Stimulated activated naive CD8-positive, alpha-beta T cell treated with anti-CD3 and anti-CD28 coated beads, Interleukin-15, Interleukin-2, amounts not matched to agents 100 ng/mL and 50 ng/mL, for 24 hours (primary cell): ENCODE measurements around the gene TYW3.
"Not testable (repeated sequence)": the region's sequence is repeated elsewhere in the genome, so short reads cannot be mapped to it uniquely, and the experiment has no call there.

Experiments used
- H3K27ac Mint-ChIP-seq: one replicate; pipeline ENCODE4 v1.8.0; 2021; ENCODE audit warnings: mild to moderate bottlenecking, mixed read lengths
- H3K27me3 Mint-ChIP-seq: one replicate; pipeline ENCODE4 v1.8.0; 2021; ENCODE audit warnings: mixed read lengths
- H3K36me3 Mint-ChIP-seq: one replicate; pipeline ENCODE4 v1.8.0; 2021; ENCODE audit warnings: low read depth, mixed read lengths
- H3K4me1 Mint-ChIP-seq: one replicate; pipeline ENCODE4 v1.8.0; 2021; ENCODE audit warnings: low read depth, mixed read lengths
- H3K4me3 Mint-ChIP-seq: one replicate; pipeline ENCODE4 v1.8.0; 2021; ENCODE audit warnings: mild to moderate bottlenecking, mixed read lengths
- H3K9me3 Mint-ChIP-seq: one replicate; pipeline ENCODE4 v1.8.0; 2021; ENCODE audit warnings: mixed read lengths

The TYW3 gene

DNA sequence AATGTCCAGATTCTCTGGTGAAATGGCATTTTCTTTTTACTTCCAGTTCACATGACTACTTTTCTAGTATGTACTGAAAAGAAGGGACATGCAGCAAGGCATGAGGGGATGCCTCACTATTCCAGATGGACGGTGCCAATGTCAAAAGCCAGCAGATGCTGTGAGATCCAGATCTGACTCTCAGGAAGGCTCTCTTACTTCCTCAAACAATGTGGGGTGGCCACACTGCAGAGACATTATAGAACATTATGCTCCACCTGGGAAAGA is 17.8 kb upstream of the TYW3 start:
- H3K27ac Mint-ChIP-seq: no peak overlapping the region
- H3K4me1 Mint-ChIP-seq: no peaks in the 10 kb centered on the region
- H3K9me3 Mint-ChIP-seq: no peaks in the 10 kb centered on the region
- H3K4me3 Mint-ChIP-seq: no peak overlapping the region
- H3K36me3 Mint-ChIP-seq: peaks cover 15% of the 10 kb centered on the region
- H3K27me3 Mint-ChIP-seq: no peaks in the 10 kb centered on the region

DNA sequence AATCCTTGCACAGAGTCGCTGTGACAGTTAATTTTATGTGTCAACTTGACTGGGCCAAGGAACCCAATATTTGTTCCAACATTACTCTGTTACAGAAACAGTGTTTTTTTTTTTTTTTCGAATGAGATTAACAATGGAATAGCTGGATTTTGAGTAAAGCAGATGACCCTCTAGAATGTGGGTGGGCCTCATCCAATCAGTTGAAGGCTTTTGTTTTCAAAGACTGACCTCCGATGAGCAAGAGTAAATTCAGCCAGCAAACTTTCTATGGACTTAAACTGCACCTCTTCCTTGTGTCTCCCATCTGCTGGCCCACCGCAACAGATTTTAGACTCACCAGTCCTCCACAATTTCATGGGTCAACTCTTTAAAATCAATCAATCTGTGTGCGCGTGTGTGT is 17.1 kb upstream of the TYW3 start:
- Mint-ChIP-seq H3K36me3 (peaks cover 15% of the 10 kb centered on the region), H3K4me3 (no peak overlapping the region), H3K4me1 (no peaks in the 10 kb centered on the region), H3K27me3 (no peaks in the 10 kb centered on the region), H3K9me3 (no peaks in the 10 kb centered on the region), H3K27ac (no peak overlapping the region)

- Mint-ChIP-seq H3K4me1 (no peaks in the 10 kb centered on the region), H3K4me3 (no peak overlapping the region), H3K36me3 (peaks cover 19% of the 10 kb centered on the region), H3K27me3 (no peaks in the 10 kb centered on the region), H3K9me3 (no peaks in the 10 kb centered on the region), H3K27ac (no peak overlapping the region)
Observed at GRCh38 chr1:74716822-74717221, 16.1 kb upstream of the TYW3 start.

- H3K4me3 Mint-ChIP-seq: no peak overlapping the region
- H3K36me3 Mint-ChIP-seq: peaks cover 24% of the 10 kb centered on the region
- H3K4me1 Mint-ChIP-seq: no peaks in the 10 kb centered on the region
- no peaks in the 10 kb centered on the region for H3K27me3 Mint-ChIP-seq
- no peaks in the 10 kb centered on the region for H3K9me3 Mint-ChIP-seq
- no peak overlapping the region for H3K27ac Mint-ChIP-seq
Observed at GRCh38 chr1:74717626-74718025, 15.3 kb upstream of the TYW3 start.

- H3K4me1 Mint-ChIP-seq: peaks cover 22% of the 10 kb centered on the region
- peaks cover 12% of the 10 kb centered on the region for H3K9me3 Mint-ChIP-seq
- peaks cover 70% of the 10 kb centered on the region for H3K36me3 Mint-ChIP-seq
- no peaks in the 10 kb centered on the region for H3K27me3 Mint-ChIP-seq
- H3K4me3 Mint-ChIP-seq: no peak overlapping the region
- H3K27ac Mint-ChIP-seq: no peak overlapping the region
Observed at GRCh38 chr1:74726063-74726462, 6.9 kb upstream of the TYW3 start.

- H3K9me3 Mint-ChIP-seq: peaks cover 12% of the 10 kb centered on the region
- H3K27ac Mint-ChIP-seq: no peak overlapping the region
- no peak overlapping the region for H3K4me3 Mint-ChIP-seq
- no peaks in the 10 kb centered on the region for H3K27me3 Mint-ChIP-seq
- peaks cover 49% of the 10 kb centered on the region for H3K36me3 Mint-ChIP-seq
- peaks cover 35% of the 10 kb centered on the region for H3K4me1 Mint-ChIP-seq
Observed at GRCh38 chr1:74728736-74729135, 4.2 kb upstream of the TYW3 start.

DNA sequence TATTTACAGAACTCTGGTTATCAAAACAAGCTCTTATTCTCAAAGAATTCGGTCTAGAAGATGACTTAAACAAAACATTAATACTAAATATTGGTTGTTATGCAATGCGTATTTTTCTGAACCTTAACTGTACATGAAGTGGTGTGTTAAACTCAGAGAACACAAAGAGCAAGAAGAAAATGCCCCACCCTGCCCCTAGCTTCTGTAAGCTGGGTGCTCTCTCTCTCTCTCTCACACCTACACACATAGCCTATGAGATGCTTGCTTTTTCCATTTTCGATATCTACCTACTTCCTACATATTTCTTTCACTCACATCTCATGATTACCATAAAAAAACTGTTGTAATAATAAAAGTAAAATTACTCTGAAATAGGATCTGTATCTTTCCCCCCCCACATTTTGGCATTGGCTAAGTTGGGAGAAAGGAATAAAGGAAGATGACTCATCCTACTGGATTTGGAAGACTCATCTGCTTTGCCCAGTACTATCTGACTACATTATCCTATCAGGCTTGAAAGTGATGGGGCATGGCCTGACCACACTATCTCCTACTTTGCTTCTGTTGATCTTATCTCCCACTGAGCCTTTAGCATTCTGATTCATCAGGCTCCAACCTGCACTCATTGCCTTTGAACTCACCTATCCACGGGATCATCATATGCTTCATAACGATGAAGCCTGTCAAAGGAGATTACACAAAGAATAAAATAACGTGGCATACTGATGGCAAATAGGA is 3.0 kb upstream of the TYW3 start:
- H3K9me3 Mint-ChIP-seq: peaks cover 12% of the 10 kb centered on the region
- H3K27ac Mint-ChIP-seq: no peak overlapping the region
- H3K36me3 Mint-ChIP-seq: peaks cover 38% of the 10 kb centered on the region
- peaks cover 47% of the 10 kb centered on the region for H3K4me1 Mint-ChIP-seq
- no peak overlapping the region for H3K4me3 Mint-ChIP-seq
- no peaks in the 10 kb centered on the region for H3K27me3 Mint-ChIP-seq

GRCh38 chr1:74731399-74732052 is 1.4 kb upstream of the TYW3 start:
- Mint-ChIP-seq H3K27me3 (no peaks in the 10 kb centered on the region), H3K27ac (peak overlapping the region; percentile 59), H3K4me1 (peaks cover 57% of the 10 kb centered on the region), H3K36me3 (peaks cover 27% of the 10 kb centered on the region), H3K4me3 (peak overlapping the region; percentile 58), H3K9me3 (no peaks in the 10 kb centered on the region)

DNA sequence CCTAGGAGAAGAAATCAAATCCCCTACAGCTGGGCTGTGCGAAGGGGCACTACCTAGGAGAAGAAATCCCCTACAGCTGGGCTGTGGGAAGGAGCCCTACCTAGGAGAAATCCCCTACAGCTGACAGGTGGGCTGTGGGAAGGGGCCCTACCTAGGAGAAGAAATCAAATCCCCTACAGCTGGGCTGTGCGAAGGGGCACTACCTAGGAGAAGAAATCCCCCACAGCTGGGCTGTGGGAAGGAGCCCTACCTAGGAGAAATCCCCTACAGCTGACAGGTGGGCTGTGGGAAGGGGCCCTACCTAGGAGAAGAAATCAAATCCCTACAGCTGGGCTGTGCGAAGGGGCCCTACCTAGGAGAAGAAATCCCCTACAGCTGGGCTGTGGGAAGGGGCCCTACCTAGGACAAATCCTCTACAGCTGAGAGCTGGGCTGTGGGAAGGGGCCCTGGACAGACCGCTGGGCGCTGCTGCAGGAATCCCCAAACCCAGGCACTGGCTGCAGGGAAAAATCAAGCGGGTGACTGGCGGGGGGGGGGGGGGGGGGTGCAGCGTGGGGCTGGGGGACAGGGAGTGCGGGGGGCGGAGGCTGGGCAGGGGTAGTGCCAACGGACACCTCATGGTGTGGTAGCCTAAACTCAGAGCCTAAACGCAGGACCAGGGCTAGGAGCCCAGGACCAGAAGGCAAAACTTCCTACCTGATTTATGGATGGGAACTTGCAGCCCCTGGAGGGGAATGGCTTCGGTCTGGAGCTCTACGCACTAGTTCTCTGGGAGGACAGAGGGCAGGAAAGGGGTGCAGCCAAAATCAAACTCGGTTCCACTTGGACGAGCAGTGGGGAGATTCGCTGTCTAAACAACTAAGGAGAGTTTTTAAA is 643 bp upstream of the TYW3 start:
- H3K9me3 Mint-ChIP-seq, H3K27me3 Mint-ChIP-seq: not testable (repeated sequence)
- Mint-ChIP-seq H3K27ac (peak overlapping the region; percentile 97), H3K4me1 (peaks cover 57% of the 10 kb centered on the region), H3K4me3 (peak overlapping the region; percentile 94), H3K36me3 (peaks cover 27% of the 10 kb centered on the region)

DNA sequence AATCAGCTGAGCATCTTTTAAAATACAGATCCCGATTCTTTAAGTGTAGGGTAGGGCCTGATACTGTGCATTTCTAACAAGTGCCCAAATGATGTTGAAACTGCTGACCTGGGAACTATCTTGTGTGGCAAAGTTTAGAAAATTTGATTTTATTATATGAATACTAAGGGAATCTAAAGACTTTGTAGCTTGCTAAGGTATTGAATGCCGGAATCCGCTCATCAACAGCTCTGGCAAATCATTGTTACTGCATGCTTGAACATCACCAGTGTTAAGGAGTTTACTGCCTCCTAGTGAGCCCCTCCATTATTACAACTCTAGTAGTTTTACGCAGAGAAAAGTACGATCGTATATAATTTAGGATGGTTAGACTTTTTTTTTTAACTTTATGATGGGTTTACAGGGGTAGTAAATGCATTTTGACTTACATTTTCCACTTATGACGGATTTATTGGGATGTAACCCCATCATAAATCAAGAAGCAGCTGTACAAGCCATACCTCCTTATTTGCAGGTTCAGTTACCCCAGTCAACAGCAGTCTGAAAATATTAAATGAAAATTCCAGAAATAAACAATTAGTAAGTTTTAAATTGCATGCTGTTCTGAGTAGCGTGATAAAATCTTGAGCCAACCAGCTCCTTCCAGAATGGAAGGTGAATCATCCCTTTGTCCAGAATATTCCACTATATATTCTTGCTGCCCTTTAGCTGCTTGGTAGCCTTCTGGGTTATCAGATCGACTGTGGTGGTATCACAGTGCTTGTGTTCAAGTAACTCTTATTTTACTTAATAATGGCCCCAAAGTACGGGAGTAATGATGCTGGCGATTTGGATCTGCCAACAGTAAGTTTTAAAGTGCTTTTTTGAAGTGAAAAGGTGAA is 892 bp downstream of the TYW3 start:
- Mint-ChIP-seq H3K4me1 (peaks cover 51% of the 10 kb centered on the region), H3K9me3 (no peaks in the 10 kb centered on the region), H3K4me3 (peak overlapping the region; percentile 94), H3K27me3 (no peaks in the 10 kb centered on the region), H3K27ac (peak overlapping the region; percentile 97), H3K36me3 (peaks cover 32% of the 10 kb centered on the region)

DNA sequence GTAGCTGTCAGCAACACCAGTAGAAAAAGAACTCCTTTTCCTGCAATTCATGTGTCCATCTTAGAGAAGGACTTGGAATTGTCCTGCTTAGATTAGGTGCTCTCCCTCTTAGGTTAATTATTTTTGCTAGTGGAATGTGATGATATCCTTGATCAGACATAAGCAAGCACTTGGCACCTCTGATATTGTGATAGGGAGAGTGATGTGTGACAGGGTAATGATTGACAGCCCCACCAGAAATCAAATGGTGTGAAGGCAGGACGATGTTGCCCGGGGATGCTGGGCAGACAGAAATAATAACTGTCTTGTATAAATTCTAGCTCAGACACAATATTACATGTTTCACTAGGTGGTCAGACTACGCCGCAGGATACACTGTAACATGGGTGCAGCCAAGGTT is 4.4 kb downstream of the TYW3 start:
- peaks cover 26% of the 10 kb centered on the region for H3K4me1 Mint-ChIP-seq
- peaks cover 4% of the 10 kb centered on the region for H3K9me3 Mint-ChIP-seq
- H3K4me3 Mint-ChIP-seq: no peak overlapping the region
- H3K27ac Mint-ChIP-seq: no peak overlapping the region
- H3K36me3 Mint-ChIP-seq: peaks cover 56% of the 10 kb centered on the region
- no peaks in the 10 kb centered on the region for H3K27me3 Mint-ChIP-seq

GRCh38 chr1:74740307-74740980 is 7.5 kb downstream of the TYW3 start:
- not testable (repeated sequence) for H3K4me3 Mint-ChIP-seq, H3K4me1 Mint-ChIP-seq, H3K27ac Mint-ChIP-seq, H3K27me3 Mint-ChIP-seq
- H3K36me3 Mint-ChIP-seq: peaks cover 84% of the 10 kb centered on the region
- peaks cover 12% of the 10 kb centered on the region for H3K9me3 Mint-ChIP-seq

DNA sequence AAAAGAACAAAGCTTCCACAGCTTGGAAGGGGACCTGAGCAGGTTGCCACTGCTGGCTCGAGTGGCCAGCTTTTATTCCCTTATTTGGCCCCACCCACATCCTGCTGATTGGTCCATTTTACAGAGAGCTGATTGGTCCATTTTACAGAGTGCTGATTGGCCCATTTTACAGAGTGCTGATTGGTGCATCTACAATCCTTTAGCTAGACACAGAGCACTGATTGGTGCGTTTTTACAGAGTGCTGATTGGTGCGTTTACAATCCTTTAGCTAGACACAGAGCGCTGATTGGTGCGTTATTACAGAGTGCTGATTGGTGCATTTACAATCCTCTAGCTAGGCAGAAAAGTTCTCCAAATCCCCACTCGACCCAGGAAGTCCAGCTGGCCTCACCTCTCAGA is 12.3 kb downstream of the TYW3 start:
- not testable (repeated sequence) for H3K27me3 Mint-ChIP-seq, H3K27ac Mint-ChIP-seq, H3K9me3 Mint-ChIP-seq, H3K4me3 Mint-ChIP-seq, H3K4me1 Mint-ChIP-seq
- H3K36me3 Mint-ChIP-seq: peaks cover 88% of the 10 kb centered on the region

GRCh38 chr1:74748960-74749359 is 16.0 kb downstream of the TYW3 start:
- H3K4me1 Mint-ChIP-seq: no peaks in the 10 kb centered on the region
- no peak overlapping the region for H3K4me3 Mint-ChIP-seq
- no peak overlapping the region for H3K27ac Mint-ChIP-seq
- H3K36me3 Mint-ChIP-seq: peaks cover 88% of the 10 kb centered on the region
- no peaks in the 10 kb centered on the region for H3K27me3 Mint-ChIP-seq
- H3K9me3 Mint-ChIP-seq: peaks cover 8% of the 10 kb centered on the region
